HL-60/S4 treated with phorbol 12-myristate 13-acetate at 8.2 ng/mL for 4 days and 3 days (cell line): Measurements from ENCODE around the gene PHLDA3.

Experiments
- in situ Hi-C: fragments of 300-500 bp; cut with MboI; formaldehyde crosslinking; loops from 2 replicates; pipeline ENCODE4 v1.15.0; 2022; ENCODE audit warnings: low sequenced_read_pairs

PHLDA3 gene

GRCh38 chr1:201468844-201469644 is at the start of gene PHLDA3:
TSS of gene PHLDA3 (minus strand) at chr1:201469188. CDS start at chr1:201468786, 402 bp downstream.
- in situ Hi-C loops, result no loop called here

GRCh38 chr1:201518071-201518470 is 49.1 kb upstream of the PHLDA3 start:
- in situ Hi-C loops, result no loop called here

GRCh38 chr1:201517631-201518030 is 48.6 kb upstream of the PHLDA3 start:
- in situ Hi-C loops, result no loop called here

GRCh38 chr1:201516511-201517127 is 47.6 kb upstream of the PHLDA3 start:
- in situ Hi-C loops, result no loop called here

GRCh38 chr1:201515895-201516294 is 46.9 kb upstream of the PHLDA3 start:
- in situ Hi-C loops, result no loop called here

GRCh38 chr1:201515062-201515750 is 46.2 kb upstream of the PHLDA3 start:
- in situ Hi-C loops, result no loop called here

- in situ Hi-C loops, result no loop called here
These were observed 45.5 kb upstream of the PHLDA3 start for GRCh38 chr1:201514466-201514865.

GRCh38 chr1:201513498-201514243 is 44.7 kb upstream of the PHLDA3 start:
- in situ Hi-C loops, result no loop called here

- in situ Hi-C loops, result no loop called here
These were observed 43.1 kb upstream of the PHLDA3 start for GRCh38 chr1:201511941-201512539.

GRCh38 chr1:201511396-201511940 is 42.5 kb upstream of the PHLDA3 start:
- in situ Hi-C loops, result no loop called here

- in situ Hi-C loops, result no loop called here
These were observed 41.7 kb upstream of the PHLDA3 start for GRCh38 chr1:201510734-201511133.

GRCh38 chr1:201509601-201510374 is 40.8 kb upstream of the PHLDA3 start:
- in situ Hi-C loops, result no loop called here

- in situ Hi-C loops, result no loop called here
These were observed 39.8 kb upstream of the PHLDA3 start for GRCh38 chr1:201508809-201509208.

- in situ Hi-C loops, result no loop called here
These were observed 38.3 kb upstream of the PHLDA3 start for GRCh38 chr1:201507360-201507675.

- in situ Hi-C loops, result no loop called here
These were observed 37.8 kb upstream of the PHLDA3 start, which contains the start of gene CSRP1 for GRCh38 chr1:201506557-201507359. TSS of gene CSRP1 (minus strand) at chr1:201507123. CDS start at chr1:201496303, 10,820 bp downstream.

GRCh38 chr1:201506092-201506491 is 37.1 kb upstream of the PHLDA3 start:
- in situ Hi-C loops, result no loop called here

- in situ Hi-C loops, result no loop called here
These were observed 36.5 kb upstream of the PHLDA3 start for GRCh38 chr1:201505503-201505890.

GRCh38 chr1:201504799-201505502 is 36.0 kb upstream of the PHLDA3 start:
- in situ Hi-C loops, result no loop called here
